H1 (cell line): ENCODE results near the gene SLC2A4RG. TPM values are rescaled to one million over a fixed set of nuclear protein-coding genes. Genes with fewer than 3 reads are reported as not detected.

Experiments used
- BRCA1 ChIP-seq: IDR thresholded peaks from 2 replicates; pipeline ENCODE4 v1.6.1; 2012; ENCODE audit warnings: low read depth, low read length, improper control_type of control experiment
- CHD1 ChIP-seq: IDR thresholded peaks from 2 replicates; pipeline ENCODE4 v1.6.1; 2012; ENCODE audit warnings: low read depth, low read length, improper control_type of control experiment
- EZH2 ChIP-seq: fragments of 200-600 bp; sonication (generic); IDR thresholded peaks from 2 replicates; pipeline ENCODE4 v1.7.1; 2012; ENCODE audit warnings: low read depth, mild to moderate bottlenecking, moderate library complexity, low read length, inconsistent platforms; ENCODE audit not compliant: severe bottlenecking
- KDM1A ChIP-seq: fragments of 200-600, 300-600 bp; sonication (generic); IDR thresholded peaks from 2 replicates; pipeline ENCODE4 v1.7.1; 2016; ENCODE audit warnings: mild to moderate bottlenecking, low read length, borderline replicate concordance
- KDM4A ChIP-seq: IDR thresholded peaks from one replicate; pipeline ENCODE4 v1.7.1; 2012; ENCODE audit warnings: low read depth, mild to moderate bottlenecking, moderate library complexity, low read length, inconsistent platforms; ENCODE audit not compliant: severe bottlenecking
- POLR2AphosphoS5 ChIP-seq: IDR thresholded peaks from 2 replicates; pipeline ENCODE4 v1.6.1; 2011; ENCODE audit warnings: low read depth, low read length
- RXRA ChIP-seq: IDR thresholded peaks from 2 replicates; pipeline ENCODE4 v1.6.1; 2011; ENCODE audit warnings: low read depth, mild to moderate bottlenecking, low read length, moderate library complexity; ENCODE audit not compliant: insufficient read depth
- SIN3A ChIP-seq, 2 experiments: IDR thresholded peaks in 1 of 2; conservative IDR thresholded peaks in 1 of 2; 2 replicates each; pipeline ENCODE4 v1.6.1; 2011 to 2012; ENCODE audit warnings: low read length in 2 of 2, improper control_type of control experiment in 1 of 2, low read depth in 1 of 2, mild to moderate bottlenecking in 1 of 2
- polyA plus RNA-seq, 7 experiments: library from polyadenylated mRNA; depleted of rRNA in 3 of 7; stranded (reverse) in 5 of 7; unstranded in 2 of 7; fragments of >200 nt in 5 of 7; fragments of 200-250 nt in 2 of 7; gene quantifications; 1 replicate in 5 of 7; 2 replicates in 1 of 7; 4 replicates in 1 of 7; pipeline versions ENCODE4 v1.2.1 to v1.2.3, GENCODE V29; 2011 to 2013; ENCODE audit warnings: missing spikeins in 2 of 7, mixed read lengths in 2 of 7
- total RNA-seq: library from RNA; stranded (reverse); fragmentation: NEBNext Ultra II Directional; extraction: Animal tissue kit (Norgen Biotek cat#: 25700); gene quantifications from 2 replicates; pipeline ENCODE4 v1.2.1, GENCODE V29; 2021
- TF ChIP-seq, protein P1 (sequence below): IDR thresholded peaks from 2 replicates; pipeline ENCODE4 v1.6.1; 2012; ENCODE audit warnings: low read length, inconsistent platforms
- TF ChIP-seq, protein P2 (sequence below): IDR thresholded peaks from 2 replicates; pipeline ENCODE4 v1.6.1; 2011; ENCODE audit warnings: low read depth, mild to moderate bottlenecking, low read length; ENCODE audit not compliant: insufficient read depth

SLC2A4RG gene
- total and polyA plus RNA-seq, 2 of the 8 experiments (the other 6 are each of a cell fraction or from before 2014, with no cell fraction given) = 15.9 to 29.1 TPM

DNA sequence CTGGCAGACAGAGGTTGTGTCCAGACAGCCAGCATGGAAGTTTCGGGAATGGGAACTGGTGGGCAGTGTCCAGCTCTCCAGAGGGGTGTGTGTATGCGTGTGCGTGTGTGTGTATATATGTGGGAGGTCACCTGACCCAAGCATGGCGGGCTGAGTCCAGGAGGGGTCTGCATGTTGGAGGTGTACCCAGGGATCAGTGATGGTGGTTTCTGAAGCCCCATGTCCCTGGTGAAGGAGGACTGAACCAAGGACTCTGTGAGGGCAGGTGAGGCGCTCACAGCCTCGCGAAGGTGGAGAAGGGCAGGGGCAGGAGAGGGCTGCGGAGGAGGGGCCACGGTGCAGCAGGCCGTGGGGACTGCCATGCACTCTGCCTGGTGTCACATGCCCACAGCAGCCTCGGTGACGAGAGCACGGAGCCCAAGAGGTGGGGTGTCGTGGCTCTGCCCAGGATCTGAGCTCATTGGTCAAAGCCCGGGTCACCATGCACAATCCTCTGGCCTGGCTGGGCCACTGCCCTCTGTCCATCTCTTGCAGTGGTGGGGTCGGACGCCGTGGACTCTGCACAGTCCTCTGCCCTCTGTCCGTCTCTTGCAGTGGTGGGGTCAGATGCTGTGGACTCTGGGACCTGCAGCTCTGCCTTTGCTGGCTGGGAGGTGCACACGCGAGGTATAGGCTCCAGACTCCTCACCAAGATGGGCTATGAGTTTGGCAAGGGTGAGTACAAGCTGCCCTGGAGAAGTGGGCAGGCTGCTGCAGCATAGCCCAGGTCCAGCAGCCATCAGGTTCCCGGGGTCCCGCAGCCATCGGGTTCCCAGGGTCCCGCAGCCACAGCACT is 5.2 kb upstream of the SLC2A4RG start (continued):
- TF ChIP-seq, protein P1, sequence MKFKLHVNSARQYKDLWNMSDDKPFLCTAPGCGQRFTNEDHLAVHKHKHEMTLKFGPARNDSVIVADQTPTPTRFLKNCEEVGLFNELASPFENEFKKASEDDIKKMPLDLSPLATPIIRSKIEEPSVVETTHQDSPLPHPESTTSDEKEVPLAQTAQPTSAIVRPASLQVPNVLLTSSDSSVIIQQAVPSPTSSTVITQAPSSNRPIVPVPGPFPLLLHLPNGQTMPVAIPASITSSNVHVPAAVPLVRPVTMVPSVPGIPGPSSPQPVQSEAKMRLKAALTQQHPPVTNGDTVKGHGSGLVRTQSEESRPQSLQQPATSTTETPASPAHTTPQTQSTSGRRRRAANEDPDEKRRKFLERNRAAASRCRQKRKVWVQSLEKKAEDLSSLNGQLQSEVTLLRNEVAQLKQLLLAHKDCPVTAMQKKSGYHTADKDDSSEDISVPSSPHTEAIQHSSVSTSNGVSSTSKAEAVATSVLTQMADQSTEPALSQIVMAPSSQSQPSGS = no peak
- TF ChIP-seq EZH2 (no peak), KDM1A (no peak), KDM4A (no peak), CHD1 (no peak), SIN3A (conservative IDR thresholded peaks at IDR 0.05 in 1 of 2, IDR thresholded peaks at IDR 0.05 in 1 of 2; ENCODE audit: low read depth in 1 of 2, low read length in 2 of 2) (no peak), RXRA (no peak), POLR2AphosphoS5 (no peak), BRCA1 (no peak)
- TF ChIP-seq, protein P2, sequence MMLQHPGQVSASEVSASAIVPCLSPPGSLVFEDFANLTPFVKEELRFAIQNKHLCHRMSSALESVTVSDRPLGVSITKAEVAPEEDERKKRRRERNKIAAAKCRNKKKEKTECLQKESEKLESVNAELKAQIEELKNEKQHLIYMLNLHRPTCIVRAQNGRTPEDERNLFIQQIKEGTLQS = no peak
- TF ChIP-seq, all 59 proteins: peak for 0
